ENCODE results near the gene MOB1B.

DNA sequence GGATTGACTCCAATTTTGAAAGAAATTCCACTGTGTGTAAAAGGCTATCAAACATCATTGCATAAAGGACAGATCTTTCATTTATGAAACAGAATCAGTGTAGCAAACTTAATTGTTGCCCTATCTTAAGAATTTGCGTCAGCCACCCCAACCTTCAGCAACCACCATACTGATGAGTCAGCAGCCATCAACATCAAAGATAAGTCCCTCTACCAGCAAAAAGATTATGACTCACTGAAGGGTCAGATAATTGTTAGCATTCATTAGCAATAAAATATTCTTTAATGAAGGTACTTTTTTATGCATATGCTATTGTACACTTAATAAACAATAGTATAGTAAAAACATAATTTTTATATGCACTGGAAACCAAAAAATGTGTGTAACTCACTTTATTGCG, 46.7 kb upstream of the MOB1B start:
- no peak for TF ChIP-seq PAX5 (IDR thresholded peaks at IDR 0.05; ENCODE audit: insufficient read depth, low read length, severe bottlenecking)
- TF ChIP-seq POLR2AphosphoS5 (IDR thresholded peaks at IDR 0.05; ENCODE audit: low read depth, low read length), result no peak
- TF ChIP-seq POLR2A (IDR thresholded peaks at IDR 0.05; ENCODE audit: low read depth, low read length), result no peak
- no peak for TF ChIP-seq TAF1 (IDR thresholded peaks at IDR 0.05; ENCODE audit: low read depth, low read length)

Data from GM12891 (cell line).